Measurements from ENCODE around the gene EXOSC9. TPM values are rescaled to one million over a fixed set of nuclear protein-coding genes. Genes with fewer than 3 reads are reported as not detected.
"Not testable (repeated sequence)": the region's sequence is repeated elsewhere in the genome, so short reads cannot be mapped to it uniquely, and the experiment has no call there.

Gene EXOSC9, protein sequence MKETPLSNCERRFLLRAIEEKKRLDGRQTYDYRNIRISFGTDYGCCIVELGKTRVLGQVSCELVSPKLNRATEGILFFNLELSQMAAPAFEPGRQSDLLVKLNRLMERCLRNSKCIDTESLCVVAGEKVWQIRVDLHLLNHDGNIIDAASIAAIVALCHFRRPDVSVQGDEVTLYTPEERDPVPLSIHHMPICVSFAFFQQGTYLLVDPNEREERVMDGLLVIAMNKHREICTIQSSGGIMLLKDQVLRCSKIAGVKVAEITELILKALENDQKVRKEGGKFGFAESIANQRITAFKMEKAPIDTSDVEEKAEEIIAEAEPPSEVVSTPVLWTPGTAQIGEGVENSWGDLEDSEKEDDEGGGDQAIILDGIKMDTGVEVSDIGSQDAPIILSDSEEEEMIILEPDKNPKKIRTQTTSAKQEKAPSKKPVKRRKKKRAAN
- total RNA-seq (2014; rRNA removed; shearing (Covaris generic)) = 68.8 and 71.9 TPM in 2 replicates
- polyA plus RNA-seq (2016; fragmentation: Nextera tagmentation; extraction: Ambion mirVana) = 95.2 and 105 TPM in 2 replicates
- long read RNA-seq, transcript EXOSC9-201 (12 exons, 1,481 nt) = major isoform, 23 of 52 reads
- long read RNA-seq, transcript EXOSC9-202 (13 exons, 1,529 nt) = minor isoform, 7 of 52 reads
- long read RNA-seq, partial matches to known transcripts = 18 of 52 reads
- long read RNA-seq, other reads (novel, unspliced or antisense) = 4 of 52 reads

DNA sequence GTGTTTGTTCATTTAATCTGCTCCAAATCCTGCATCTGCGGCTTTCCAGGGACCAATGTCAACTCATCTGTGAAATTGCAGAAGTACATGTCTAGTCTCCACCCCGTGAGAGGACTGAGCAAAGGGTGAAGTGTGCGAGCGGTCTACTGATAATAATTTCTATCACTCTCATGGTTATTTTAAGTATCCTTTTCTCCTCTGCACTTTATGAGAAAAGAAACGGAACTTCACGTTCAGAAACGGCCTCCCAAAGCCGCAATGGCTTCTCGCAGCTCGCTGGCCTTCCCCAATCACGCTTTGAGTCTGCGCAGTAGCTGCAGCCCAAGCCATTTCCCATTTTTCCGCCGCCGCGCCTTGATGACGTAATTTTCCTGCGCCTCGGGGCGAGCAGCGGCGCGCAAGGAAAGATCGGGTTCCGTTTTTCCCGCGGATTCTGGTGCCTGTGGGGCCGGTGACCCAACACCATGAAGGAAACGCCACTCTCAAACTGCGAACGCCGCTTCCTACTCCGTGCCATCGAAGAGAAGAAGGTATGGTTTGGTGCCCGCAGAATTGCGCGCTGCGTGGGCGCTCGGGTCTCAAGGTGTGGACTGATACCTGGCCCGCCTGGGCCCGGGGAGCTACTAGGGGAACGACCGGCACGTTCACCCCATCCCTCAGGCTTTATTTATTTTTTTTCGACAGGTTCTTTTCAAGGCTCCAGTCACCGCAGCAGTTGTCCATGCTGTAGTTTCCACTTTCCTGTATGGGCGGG, at the start of gene EXOSC9:
Gene EXOSC9, plus strand, starts transcription at position 363 of the 754 bp plus-strand sequence. Its CDS starts 102 bp downstream, at position 465.
- H3K4me1 Mint-ChIP-seq = peaks cover 21% of the 10 kb centered on the region
- Histone ChIP-seq H3K4me2 (peak within 1 kb of the TSS; percentile 86), H3F3A (replicated peaks; ENCODE audit: low read depth) (no peaks in the 10 kb centered on the region), H2AFZ (peak within 1 kb of the TSS; percentile 49; the same call in 1 of the 2 replicates), H3K36me3 (ENCODE audit: insufficient read depth) (peaks cover 30% of the 10 kb centered on the region), H3K27me3 (ENCODE audit: insufficient read depth) (no peaks in the 10 kb centered on the region), H3K4me3 (peak within 1 kb of the TSS; percentile 73), H3K27ac (ENCODE audit: low read depth) (peak within 1 kb of the TSS; percentile 92), H3K9me2 (ENCODE audit: insufficient read depth) (no peaks in the 10 kb centered on the region), H3K4me1 (ENCODE audit: insufficient read depth) (no peaks in the 10 kb centered on the region; the same call in 1 of the 2 replicates), H3K79me2 (replicated peaks; ENCODE audit: insufficient read depth) (peaks cover 28% of the 10 kb centered on the region), H4K20me1 (replicated peaks; ENCODE audit: insufficient read depth) (0 out of 2 replicates have a peak, but pooled peaks cover 9% of the 10 kb centered on the region)
- H3K36me3 Mint-ChIP-seq (ENCODE audit: low read depth) = peaks cover 41% of the 10 kb centered on the region
- peak within 1 kb of the TSS; percentile 98 for H3K4me3 Mint-ChIP-seq
- peaks cover 9% of the 10 kb centered on the region for H3K27me3 Mint-ChIP-seq (ENCODE audit: insufficient read depth, low read depth, poor library complexity)
- no peak for TF ChIP-seq JUNB (IDR thresholded peaks at IDR 0.05; ENCODE audit: unreplicated experiment)
- TF ChIP-seq CREB1 (CRISPR knock-in tag; IDR thresholded peaks at IDR 0.05; ENCODE audit: low read depth) = peak; percentile 98
- peak; percentile 92 for TF ChIP-seq POLR2AphosphoS5 (IDR thresholded peaks at IDR 0.05; ENCODE audit: low read depth)
- peak; percentile 83 for TF ChIP-seq ETS1 (IDR thresholded peaks at IDR 0.05)
- H3K27ac Mint-ChIP-seq = peak within 1 kb of the TSS; percentile 97
- H3K9me3 Mint-ChIP-seq = no peaks in the 10 kb centered on the region
- DNase-seq (ENCODE audit: low spot score) (peak; percentile 97), ATAC-seq (peak; percentile 67)

- H3K79me2 ChIP-seq (replicated peaks; ENCODE audit: insufficient read depth); H3K27ac ChIP-seq (ENCODE audit: low read depth); DNase-seq (ENCODE audit: low spot score); H3K36me3 Mint-ChIP-seq (ENCODE audit: low read depth); H3K9me3 Mint-ChIP-seq; H3K9me2 ChIP-seq (ENCODE audit: insufficient read depth); H3K4me3 ChIP-seq; ATAC-seq; H3K36me3 ChIP-seq (ENCODE audit: insufficient read depth); H3K4me2 ChIP-seq; H3K27ac Mint-ChIP-seq; H2AFZ ChIP-seq; H3F3A ChIP-seq (replicated peaks; ENCODE audit: low read depth); H3K4me3 Mint-ChIP-seq; H4K20me1 ChIP-seq (replicated peaks; ENCODE audit: insufficient read depth): not testable (repeated sequence)
- Mint-ChIP-seq H3K4me1 (peaks cover 15% of the 10 kb centered on the region), H3K27me3 (ENCODE audit: insufficient read depth, low read depth, poor library complexity) (peaks cover 45% of the 10 kb centered on the region)
- Histone ChIP-seq H3K4me1 (ENCODE audit: insufficient read depth) (peaks cover 20% of the 10 kb centered on the region), H3K27me3 (ENCODE audit: insufficient read depth) (peaks cover 60% of the 10 kb centered on the region)
Observed at GRCh38 chr4:121752142-121752541, 49.0 kb upstream of the EXOSC9 start.

Measured in GM23338 (cell line).